CD14-positive monocyte (primary cell): ENCODE measurements around the gene TRAIP. TPM values are rescaled to one million over a fixed set of nuclear protein-coding genes. Genes with fewer than 3 reads are reported as not detected.

Experiments
- DNase-seq, 3 donors: peaks; one replicate each; pipeline ENCODE4 v3.0.0-alpha.2; 2011 to 2022
- H2AFZ ChIP-seq: 2 replicates; pipeline ENCODE4 v1.6.0; 2012; ENCODE audit warnings: mild to moderate bottlenecking, low read depth, low read length, inconsistent platforms; ENCODE audit not compliant: insufficient read depth, poor library complexity, severe bottlenecking
- H3K27ac ChIP-seq, 2 donors: 1 replicate in 1 of 2; 2 replicates in 1 of 2; pipeline ENCODE4 v1.5.1; 2012 to 2013; ENCODE audit warnings: low read length in 2 of 2, control low read depth in 1 of 2, inconsistent platforms in 1 of 2, low read depth in 1 of 2, mild to moderate bottlenecking in 1 of 2
- H3K27me3 ChIP-seq, 2 donors: one replicate each; pipeline versions ENCODE4 v1.6.0 to v1.6.1; 2011 to 2013; ENCODE audit warnings: low read length in 2 of 2; ENCODE audit not compliant: control insufficient read depth in 2 of 2, insufficient read depth in 2 of 2
- H3K36me3 ChIP-seq, 2 donors: replicated peaks in 1 of 2; 1 replicate in 1 of 2; 2 replicates in 1 of 2; pipeline versions ENCODE4 v1.5.1 to v1.6.1; 2012 to 2013; ENCODE audit warnings: low read length in 2 of 2, control low read depth in 1 of 2, inconsistent platforms in 1 of 2, mild to moderate bottlenecking in 1 of 2; ENCODE audit not compliant: insufficient read depth in 2 of 2, control insufficient read depth in 1 of 2
- H3K4me1 ChIP-seq, 2 donors: 1 replicate in 1 of 2; 2 replicates in 1 of 2; pipeline versions ENCODE4 v1.5.1 to v1.6.1; 2012 to 2013; ENCODE audit warnings: low read length in 2 of 2, control low read depth in 1 of 2, inconsistent platforms in 1 of 2, mild to moderate bottlenecking in 1 of 2, moderate library complexity in 1 of 2; ENCODE audit not compliant: insufficient read depth in 2 of 2, control insufficient read depth in 1 of 2
- H3K4me2 ChIP-seq: replicated peaks from 2 replicates; pipeline ENCODE3; 2012; ENCODE audit warnings: low read length, moderate library complexity, mild to moderate bottlenecking; ENCODE audit not compliant: poor library complexity, severe bottlenecking; ENCODE audit errors: extremely low read depth
- H3K4me3 ChIP-seq, 3 experiments: fragments of 200-600 bp in 1 of 3; sonication (generic) in 1 of 3; replicated peaks in 1 of 3; 1 replicate in 2 of 3; 2 replicates in 1 of 3; pipeline ENCODE4 v1.5.1; 2011 to 2013; ENCODE audit warnings: low read length in 3 of 3, mild to moderate bottlenecking in 3 of 3, control low read depth in 2 of 3, low read depth in 2 of 3, inconsistent platforms in 1 of 3, moderate library complexity in 1 of 3
- H3K79me2 ChIP-seq: 2 replicates; pipeline ENCODE4 v1.6.0; 2012; ENCODE audit warnings: mild to moderate bottlenecking, control low read depth, inconsistent platforms, low read length, moderate library complexity; ENCODE audit not compliant: insufficient read depth
- H3K9ac ChIP-seq: 2 replicates; pipeline ENCODE4 v1.6.0; 2017; ENCODE audit warnings: low read length, mild to moderate bottlenecking; ENCODE audit not compliant: insufficient read depth, poor library complexity, severe bottlenecking
- H3K9me3 ChIP-seq, 2 donors: replicated peaks in 1 of 2; 1 replicate in 1 of 2; 2 replicates in 1 of 2; pipeline versions ENCODE4 v1.5.1 to v1.6.1; 2012 to 2013; ENCODE audit warnings: low read length in 2 of 2, control low read depth in 1 of 2; ENCODE audit not compliant: control insufficient read depth in 1 of 2, insufficient read depth in 1 of 2
- H4K20me1 ChIP-seq: 2 replicates; pipeline ENCODE4 v1.6.0; 2012; ENCODE audit warnings: mild to moderate bottlenecking, low read length, control low read depth, moderate library complexity; ENCODE audit not compliant: insufficient read depth
- H3K27ac Mint-ChIP-seq, 7 donors: one replicate each; pipeline ENCODE4 v1.8.0; 2020; ENCODE audit warnings: mild to moderate bottlenecking in 7 of 7, mixed read lengths in 7 of 7, moderate library complexity in 6 of 7, inconsistent platforms in 2 of 7
- H3K27me3 Mint-ChIP-seq, 3 donors: one replicate each; pipeline ENCODE4 v1.8.0; 2021 to 2022; ENCODE audit warnings: low read depth in 3 of 3, mild to moderate bottlenecking in 3 of 3, mixed read lengths in 3 of 3, moderate library complexity in 3 of 3, inconsistent platforms in 1 of 3
- H3K36me3 Mint-ChIP-seq, 2 donors: one replicate each; pipeline ENCODE4 v1.8.0; 2020; ENCODE audit warnings: mixed read lengths in 2 of 2, inconsistent platforms in 1 of 2, mild to moderate bottlenecking in 1 of 2
- H3K4me1 Mint-ChIP-seq: one replicate; pipeline ENCODE4 v1.8.0; 2020; ENCODE audit warnings: mild to moderate bottlenecking, mixed read lengths
- H3K4me3 Mint-ChIP-seq, 2 donors: one replicate each; pipeline ENCODE4 v1.8.0; 2020; ENCODE audit warnings: mild to moderate bottlenecking in 2 of 2, mixed read lengths in 2 of 2, moderate library complexity in 1 of 2
- H3K9me3 Mint-ChIP-seq, 7 donors: one replicate each; pipeline ENCODE4 v1.8.0; 2020 to 2022; ENCODE audit warnings: mixed read lengths in 7 of 7, mild to moderate bottlenecking in 6 of 7, moderate library complexity in 6 of 7, inconsistent platforms in 2 of 7
- CTCF ChIP-seq: fragments of 200-600 bp; IDR thresholded peaks from one replicate; pipeline ENCODE4 v1.8.0; 2022; ENCODE audit warnings: antibody characterized with exemption, mild to moderate bottlenecking
- WGBS: methylation state at CpG from one replicate; pipeline ENCODE4 v1.1.5; 2013; ENCODE audit warnings: missing lambda C conversion rate; ENCODE audit not compliant: insufficient coverage; 5-methylcytosine and 5-hydroxymethylcytosine counted together
- intact Hi-C, 2 donors: fragments of 100-400 bp; cut with micrococcal nuclease; formaldehyde crosslinking; loops; one replicate each; pipeline versions ENCODE4 v1.15.0 to v1.15.1; 2023
- polyA plus RNA-seq, 3 donors: library from polyadenylated mRNA; depleted of rRNA in 1 of 3; unstranded in 2 of 3; stranded (reverse) in 1 of 3; fragments of 300-500 nt in 2 of 3; fragments of >200 nt in 1 of 3; fragmentation: Illumina TruSeq in 2 of 3; gene quantifications; 1 replicate in 2 of 3; 2 replicates in 1 of 3; pipeline ENCODE4 v1.2.3, GENCODE V29; 2012 to 2021

Gene TRAIP
- polyA plus RNA-seq, 3 donors: 0.68 to 1.1 (median 0.95) TPM

- peaks cover 28% of the 10 kb centered on the region for H3K4me1 Mint-ChIP-seq
- Histone ChIP-seq H3K9ac (peak overlapping the region; percentile 98), H3K79me2 (peaks cover 41% of the 10 kb centered on the region), H3K9me3 (no peaks in the 10 kb centered on the region), H2AFZ (peak overlapping the region; percentile 99), H3K4me1 (peaks cover 18 to 21% of the 10 kb centered on the region in 2 donors), H3K36me3 (peaks cover 3 to 9% of the 10 kb centered on the region in 2 donors), H3K27ac (peak overlapping the region; percentile 81 to 95), H4K20me1 (peaks cover 12% of the 10 kb centered on the region), H3K4me3 (peak overlapping the region in 2 of 3 experiments; percentile 91 to 94), H3K4me2 (peak overlapping the region; percentile 81), H3K27me3 (no peaks in the 10 kb centered on the region)
- intact Hi-C loops: loop anchor here (5.0 to 10.0 kb wide), 2 partner anchors 62 to 65 kb away; partner anchors contain the start of gene GMPPB (in 2 of the 2)
- peaks cover 0 to 8% (median 4%) of the 10 kb centered on the region in 3 donors for H3K27me3 Mint-ChIP-seq
- H3K36me3 Mint-ChIP-seq: peaks cover 14 to 26% of the 10 kb centered on the region in 2 donors
- H3K9me3 Mint-ChIP-seq: peaks cover 0 to 2% (median 0%) of the 10 kb centered on the region in 7 donors
- DNase-seq: no peak
- no peak for TF ChIP-seq CTCF
- peak overlapping the region; percentile 86 to 88 for H3K4me3 Mint-ChIP-seq
- H3K27ac Mint-ChIP-seq: peak overlapping the region; percentile 94 to 98 (median 95)
- 50% methylated on average over 2 of the region's 3 CpGs for WGBS
These were observed 69.2 kb downstream of the TRAIP start for GRCh38 chr3:49787182-49787464.

- Histone ChIP-seq H4K20me1 (peaks cover 17% of the 10 kb centered on the region), H2AFZ (peak within 1 kb of the TSS; percentile 99), H3K27ac (peak within 1 kb of the TSS; percentile 81 to 95), H3K4me1 (peaks cover 18 to 21% of the 10 kb centered on the region in 2 donors), H3K9me3 (no peaks in the 10 kb centered on the region), H3K4me3 (peak within 1 kb of the TSS; percentile 87 to 94 (median 91)), H3K4me2 (peak within 1 kb of the TSS; percentile 81), H3K9ac (peak within 1 kb of the TSS; percentile 98), H3K27me3 (no peaks in the 10 kb centered on the region), H3K79me2 (peaks cover 47% of the 10 kb centered on the region), H3K36me3 (peaks cover 7 to 14% of the 10 kb centered on the region in 2 donors)
- intact Hi-C loops: loop anchor here (5.0 to 10.0 kb wide), 2 partner anchors 62 to 64 kb away; partner anchors contain the start of gene GMPPB (in 2 of the 2)
- peak; percentile 100 for DNase-seq
- no peak for TF ChIP-seq CTCF
- Mint-ChIP-seq H3K36me3 (peaks cover 15 to 28% of the 10 kb centered on the region in 2 donors), H3K9me3 (peaks cover 0 to 2% (median 0%) of the 10 kb centered on the region in 7 donors), H3K4me3 (peak within 1 kb of the TSS; percentile 88 to 97), H3K27ac (peak within 1 kb of the TSS; percentile 94 to 98 (median 95)), H3K4me1 (peaks cover 29% of the 10 kb centered on the region), H3K27me3 (peaks cover 0 to 8% (median 4%) of the 10 kb centered on the region in 3 donors)
- WGBS: under 1% methylated on average over 50 of the region's 55 CpGs
These were observed 69.8 kb downstream of the TRAIP start, which contains the start of gene IP6K1 for GRCh38 chr3:49786357-49787181. IP6K1 (minus strand) TSS chr3:49786542; CDS start chr3:49748040, 38,502 bp downstream.
